Measurements from ENCODE around the gene MALAT1.

Gene MALAT1

GRCh38 chr11:65537620-65538231 lies 38.9 kb downstream of the MALAT1 start:
- DNase-seq (ENCODE audit: low read depth in 1 of 2, low spot score in 1 of 2), result no peak

- DNase-seq (ENCODE audit: low read depth in 1 of 2, low spot score in 1 of 2), result no peak
Observed at GRCh38 chr11:65538232-65538914, 39.5 kb downstream of the MALAT1 start.

- no peak for DNase-seq (ENCODE audit: low read depth in 1 of 2, low spot score in 1 of 2)
Observed at GRCh38 chr11:65538915-65539743, 40.3 kb downstream of the MALAT1 start.

GRCh38 chr11:65539744-65540289 lies 41.0 kb downstream of the MALAT1 start:
- no peak for DNase-seq (ENCODE audit: low read depth in 1 of 2, low spot score in 1 of 2)

- DNase-seq (ENCODE audit: low read depth in 1 of 2, low spot score in 1 of 2), result peak; percentile 75 to 91
Observed at GRCh38 chr11:65540290-65541092, 41.6 kb downstream of the MALAT1 start.

- no peak for DNase-seq (ENCODE audit: low read depth in 1 of 2, low spot score in 1 of 2)
Observed at GRCh38 chr11:65541093-65541982, 42.5 kb downstream of the MALAT1 start.

- DNase-seq (ENCODE audit: low read depth in 1 of 2, low spot score in 1 of 2), result no peak
Observed at GRCh38 chr11:65542738-65543390, 44.0 kb downstream of the MALAT1 start.

GRCh38 chr11:65545853-65546216 lies 47.0 kb downstream of the MALAT1 start:
- DNase-seq (ENCODE audit: low read depth in 1 of 2, low spot score in 1 of 2), result no peak

- DNase-seq (ENCODE audit: low read depth in 1 of 2, low spot score in 1 of 2), result peak; percentile 96 to 99
Observed at GRCh38 chr11:65546217-65546958, 47.5 kb downstream of the MALAT1 start.

- DNase-seq (ENCODE audit: low read depth in 1 of 2, low spot score in 1 of 2), result no peak
Observed at GRCh38 chr11:65547446-65548125, 48.7 kb downstream of the MALAT1 start.

- DNase-seq (ENCODE audit: low read depth in 1 of 2, low spot score in 1 of 2), result no peak
Observed at GRCh38 chr11:65548395-65548794, 49.5 kb downstream of the MALAT1 start.

GRCh38 chr11:65549096-65549495 lies 50.3 kb downstream of the MALAT1 start:
- no peak for DNase-seq (ENCODE audit: low read depth in 1 of 2, low spot score in 1 of 2)

- DNase-seq (ENCODE audit: low read depth in 1 of 2, low spot score in 1 of 2), result no peak
Observed at GRCh38 chr11:65551572-65552387, 52.9 kb downstream of the MALAT1 start.

GRCh38 chr11:65552388-65552951 lies 53.6 kb downstream of the MALAT1 start:
- DNase-seq (ENCODE audit: low read depth in 1 of 2, low spot score in 1 of 2), result no peak

GRCh38 chr11:65553301-65554001 lies 54.6 kb downstream of the MALAT1 start:
- peak in 1 of 2 donors; percentile 50 for DNase-seq (ENCODE audit: low read depth in 1 of 2, low spot score in 1 of 2)

GRCh38 chr11:65554057-65554818 lies 55.4 kb downstream of the MALAT1 start:
- DNase-seq (ENCODE audit: low read depth in 1 of 2, low spot score in 1 of 2), result no peak
